ENCODE results near the gene SRMS.
"Not testable (repeated sequence)": the region's sequence is repeated elsewhere in the genome, so short reads cannot be mapped to it uniquely, and the experiment has no call there.

Gene SRMS

GRCh38 chr20:63519668-63520503 is 27.7 kb downstream of the SRMS start:
- no peak for DNase-seq

GRCh38 chr20:63518946-63519667 is 28.4 kb downstream of the SRMS start:
- no peak for DNase-seq

GRCh38 chr20:63518351-63518861 is 29.1 kb downstream of the SRMS start:
- no peak for DNase-seq

GRCh38 chr20:63517376-63518309 is 29.9 kb downstream of the SRMS start:
- no peak for DNase-seq

- not testable (repeated sequence) for DNase-seq
Observed at GRCh38 chr20:63514520-63514919, 33.0 kb downstream of the SRMS start.

GRCh38 chr20:63513207-63513606 is 34.3 kb downstream of the SRMS start:
- DNase-seq, result no peak

GRCh38 chr20:63509088-63509564 is 38.4 kb downstream of the SRMS start:
- DNase-seq, result no peak

GRCh38 chr20:63508072-63508768 is 39.3 kb downstream of the SRMS start:
- DNase-seq, result no peak

GRCh38 chr20:63507083-63507743 is 40.3 kb downstream of the SRMS start:
- DNase-seq, result no peak

GRCh38 chr20:63505723-63506122 is 41.8 kb downstream of the SRMS start:
- no peak for DNase-seq

GRCh38 chr20:63505281-63505680 is 42.3 kb downstream of the SRMS start:
- no peak for DNase-seq

GRCh38 chr20:63504642-63505041 is 42.9 kb downstream of the SRMS start:
- DNase-seq, result no peak

GRCh38 chr20:63503524-63503923 is 44.0 kb downstream of the SRMS start:
- DNase-seq, result no peak

GRCh38 chr20:63502671-63503172 is 44.8 kb downstream of the SRMS start:
- DNase-seq, result no peak

GRCh38 chr20:63501818-63502670 is 45.5 kb downstream of the SRMS start:
- no peak for DNase-seq

GRCh38 chr20:63500902-63501817 is 46.4 kb downstream of the SRMS start:
- no peak for DNase-seq

- no peak for DNase-seq
Observed at GRCh38 chr20:63500151-63500901, 47.2 kb downstream of the SRMS start.

- DNase-seq, result no peak
Observed at GRCh38 chr20:63499338-63499969, 48.1 kb downstream of the SRMS start.
